HG03469 (cell line): ENCODE data around the gene CDH6.
A peak's percentile ranks its signal among the peaks of the same experiment; 100 is the strongest.

Source experiments
- ATAC-seq: cut with Tn5 transposase; IDR thresholded peaks from one replicate; pipeline ENCODE4 v1.9.1; 2021; ENCODE audit warnings: mild to moderate bottlenecking, moderate library complexity, moderate number of reproducible peaks; ENCODE audit not compliant: unreplicated experiment

Gene CDH6

DNA sequence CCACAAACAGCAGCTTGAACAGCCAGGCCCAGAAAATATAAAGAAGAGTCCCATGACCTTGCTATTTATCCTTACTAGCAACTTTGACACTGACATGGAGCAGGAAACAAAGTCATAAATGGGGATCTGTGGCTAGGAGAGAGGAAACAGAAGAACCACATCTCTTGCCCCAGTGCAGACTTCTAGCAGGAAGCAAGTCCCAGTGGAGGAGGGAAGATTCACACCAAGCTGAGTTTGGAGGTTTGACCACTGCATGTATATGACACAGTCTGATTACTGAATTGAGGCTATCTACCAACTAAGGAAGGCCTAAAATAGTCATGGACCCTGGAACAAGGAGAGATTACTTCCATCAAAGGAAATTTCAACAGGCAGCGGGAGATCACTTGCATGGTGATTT is 51.4 kb downstream of the CDH6 start:
- no peak for ATAC-seq

DNA sequence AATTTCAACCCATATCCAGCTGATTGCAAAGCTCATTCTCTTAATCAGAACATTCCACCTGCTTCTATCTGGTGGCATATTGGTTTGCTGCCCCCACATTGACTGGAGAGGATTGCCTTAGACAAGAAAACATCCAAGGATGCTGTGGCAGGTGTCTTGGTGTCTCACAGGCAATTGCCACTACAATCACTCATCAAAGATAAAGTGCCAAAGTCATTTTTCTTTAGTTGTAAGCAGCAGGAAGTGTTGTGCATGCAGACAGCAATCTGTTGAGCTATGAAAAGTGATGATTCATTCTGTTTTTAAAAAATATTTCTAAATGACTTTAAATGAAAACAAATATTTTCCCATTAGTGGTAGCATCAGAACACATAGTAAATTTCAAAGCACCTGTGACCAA is 53.9 kb downstream of the CDH6 start:
- ATAC-seq: no peak

DNA sequence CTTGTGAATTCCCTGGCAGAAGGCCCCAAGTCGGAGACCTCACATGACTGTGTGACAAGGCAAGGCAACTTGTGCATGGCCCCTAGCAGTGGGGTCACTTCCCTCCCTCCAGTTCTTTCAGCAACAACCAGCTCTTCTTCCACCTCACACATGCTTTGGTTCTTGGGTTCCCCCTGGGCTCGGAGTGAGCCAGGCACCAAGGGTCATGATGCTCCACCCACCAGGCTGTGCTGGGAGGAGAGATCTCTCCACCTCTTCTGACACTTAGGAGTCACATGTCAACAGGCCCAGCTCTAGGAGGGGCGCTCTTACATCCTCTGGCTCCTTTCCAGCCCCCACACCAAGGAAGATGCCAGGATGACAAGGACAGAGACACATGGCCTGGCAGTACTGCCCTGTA is 56.7 kb downstream of the CDH6 start:
- ATAC-seq: no peak

- no peak for ATAC-seq
Observed at GRCh38 chr5:31251032-31251431, 57.5 kb downstream of the CDH6 start.

DNA sequence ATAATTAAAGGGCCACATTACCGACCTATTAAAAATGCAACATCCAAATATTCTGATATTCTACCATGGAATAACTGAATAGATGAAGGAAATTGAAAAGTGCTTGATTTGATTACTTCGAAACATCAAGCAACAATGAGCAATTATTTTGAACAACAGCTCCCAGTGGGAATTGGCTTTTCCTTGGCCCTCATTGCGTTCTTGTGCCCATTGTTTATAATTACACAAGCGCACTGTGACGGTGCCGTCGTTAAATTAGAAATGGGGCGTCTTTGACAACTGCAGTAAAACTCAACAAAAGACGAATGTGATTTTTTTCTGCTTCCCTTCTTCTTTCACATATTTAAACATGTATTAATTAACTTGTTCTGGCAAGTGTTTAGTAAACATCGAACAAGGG is 61.6 kb downstream of the CDH6 start:
- no peak for ATAC-seq

- ATAC-seq: no peak
Observed at GRCh38 chr5:31268256-31268655, 74.8 kb downstream of the CDH6 start.

GRCh38 chr5:31268686-31269085 is 75.2 kb downstream of the CDH6 start:
- ATAC-seq: no peak

DNA sequence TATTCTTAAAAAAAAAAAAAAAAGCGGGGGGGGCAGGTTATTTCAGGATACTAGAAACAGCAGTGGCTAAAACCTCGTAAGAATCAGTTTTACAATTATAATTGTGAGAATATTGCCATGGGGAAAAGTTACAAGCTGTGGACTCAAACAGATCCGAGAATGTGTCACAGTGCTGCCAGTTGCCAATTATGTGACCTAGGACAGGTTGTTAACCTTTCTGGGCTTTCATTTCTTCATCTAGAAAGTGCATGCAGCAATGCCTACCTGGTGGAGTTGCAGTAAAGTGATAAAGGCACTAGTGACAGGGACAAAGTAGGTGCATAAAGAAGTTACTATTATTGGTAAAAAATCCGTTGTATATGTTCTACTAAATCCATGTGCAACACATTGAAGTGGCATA is 75.8 kb downstream of the CDH6 start:
- ATAC-seq: no peak

DNA sequence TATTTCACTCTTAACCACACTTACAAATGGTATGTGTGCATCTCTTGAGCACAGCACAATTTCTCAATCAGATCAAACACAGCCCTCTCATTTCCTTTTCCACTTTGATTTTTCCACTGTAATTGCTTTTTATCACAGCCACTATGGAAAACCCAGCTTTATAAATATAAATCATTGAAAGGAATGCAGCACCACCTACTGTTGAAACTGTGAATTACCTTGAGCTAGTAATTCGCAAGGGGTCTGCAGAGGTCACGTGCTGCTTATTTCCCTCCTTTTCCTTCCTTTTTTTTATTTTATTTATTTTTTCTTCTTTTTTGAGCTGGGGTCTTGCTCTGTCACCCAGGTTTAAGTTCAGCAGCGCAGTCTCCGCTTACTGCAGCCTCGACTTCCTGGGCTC is 76.9 kb downstream of the CDH6 start:
- ATAC-seq: no peak

DNA sequence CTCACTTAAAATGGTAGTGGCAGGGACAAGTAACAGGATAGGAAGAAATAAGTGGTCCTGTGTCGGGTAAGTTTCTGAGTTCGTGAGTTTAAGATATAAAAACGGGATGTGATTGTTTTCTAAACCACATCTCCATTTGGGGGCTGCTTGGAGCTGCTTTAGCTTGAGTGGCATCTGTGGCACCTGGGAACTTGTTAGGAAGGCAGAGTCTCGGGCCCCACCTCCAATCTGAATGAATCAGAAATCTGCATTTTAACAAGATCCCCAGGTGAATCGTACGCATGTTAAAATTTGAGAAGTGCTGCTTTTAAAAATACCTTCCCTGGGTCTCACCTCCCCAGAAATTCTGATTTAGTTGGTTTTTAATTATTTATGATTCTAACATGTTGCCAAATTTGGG is 78.1 kb downstream of the CDH6 start:
- ATAC-seq: no peak

DNA sequence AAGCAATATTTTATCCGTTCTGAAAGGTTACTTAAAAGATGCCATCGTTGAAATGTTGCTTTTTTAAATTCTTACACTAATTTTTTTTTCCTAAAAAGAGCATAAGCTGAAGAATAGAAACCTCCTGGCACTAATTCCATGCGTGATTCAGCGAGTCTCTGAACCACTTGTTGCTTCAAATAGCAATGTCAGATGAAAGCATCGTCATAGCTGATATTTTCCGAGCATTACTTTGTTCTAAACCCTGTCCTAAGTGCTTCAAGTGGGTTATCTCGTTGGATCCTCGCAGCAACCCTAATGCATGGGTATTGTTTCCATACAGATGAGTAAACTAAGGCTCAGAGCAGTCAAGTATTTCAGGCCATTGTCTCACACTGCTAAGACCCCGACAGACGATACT is 79.7 kb downstream of the CDH6 start:
- no peak for ATAC-seq

DNA sequence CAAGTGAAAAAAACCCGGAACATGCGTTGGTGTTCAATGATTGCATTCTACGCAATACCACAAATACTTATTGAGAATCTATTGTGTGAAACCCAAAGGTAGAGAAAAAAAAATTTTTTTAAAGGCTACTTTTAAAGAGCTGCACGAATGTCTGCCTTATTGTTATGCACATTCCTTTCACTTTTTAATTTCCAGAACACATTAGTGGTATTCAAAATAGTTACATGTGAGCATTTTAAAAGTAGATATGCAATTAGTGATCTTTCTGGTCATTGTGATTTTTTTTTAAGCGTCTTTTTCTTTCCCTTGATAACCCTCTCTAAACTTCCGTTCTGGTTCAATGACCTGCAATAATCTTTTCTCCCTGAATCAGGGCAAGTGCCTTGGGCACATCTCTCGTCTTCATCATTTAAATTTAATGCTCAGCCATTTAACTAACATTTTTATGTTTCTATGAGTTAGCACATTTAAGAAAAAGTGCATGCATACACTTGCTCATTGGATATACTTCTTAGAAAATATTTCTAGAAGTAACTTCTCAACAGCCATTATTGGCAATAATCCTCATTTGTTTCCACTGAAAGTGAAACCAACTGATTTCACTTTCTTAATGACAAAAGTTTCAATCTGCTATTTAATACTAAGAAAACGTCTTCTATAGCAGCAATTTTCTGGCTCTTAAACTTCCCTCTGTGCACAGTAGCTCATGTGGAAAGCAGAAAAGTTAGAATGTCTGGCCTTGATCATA is 80.3 kb downstream of the CDH6 start:
- ATAC-seq: peak; percentile 72

DNA sequence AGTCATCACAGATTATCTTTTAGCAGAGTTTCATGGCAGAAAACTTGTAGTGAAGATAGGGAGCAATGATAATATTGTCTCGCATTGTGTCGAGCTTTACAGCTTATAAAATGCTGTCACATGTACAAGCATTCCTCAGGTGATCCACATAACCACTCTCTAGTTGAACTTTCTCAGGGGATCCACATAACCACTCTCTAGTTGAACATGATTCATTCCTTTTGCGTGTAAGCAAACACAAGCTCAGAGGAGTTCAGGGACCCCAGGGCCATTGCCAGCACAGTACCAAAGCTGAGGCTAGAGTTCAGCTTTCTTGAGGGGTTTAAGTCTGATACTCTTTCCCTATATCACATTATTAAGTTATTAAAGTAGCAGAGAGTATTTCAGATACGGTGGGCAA is 86.7 kb downstream of the CDH6 start:
- no peak for ATAC-seq

DNA sequence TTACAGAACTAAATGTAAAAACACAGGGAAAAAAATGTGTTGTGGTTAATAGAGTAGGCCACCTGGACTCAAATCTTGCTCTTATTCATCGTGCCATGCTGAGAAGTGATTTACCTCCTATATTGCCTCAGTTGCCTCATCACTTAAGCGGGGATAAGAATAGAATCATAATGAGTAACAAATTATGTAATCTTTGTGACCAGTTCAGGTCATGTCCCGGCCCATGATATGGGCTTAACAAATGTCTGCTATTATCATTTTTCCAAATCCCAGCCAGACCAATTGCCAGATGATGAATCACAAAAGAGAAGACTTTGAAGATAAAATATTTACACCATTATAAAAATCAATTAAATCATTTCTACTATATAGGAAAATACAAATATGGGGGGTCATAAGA is 89.8 kb downstream of the CDH6 start:
- ATAC-seq: no peak

DNA sequence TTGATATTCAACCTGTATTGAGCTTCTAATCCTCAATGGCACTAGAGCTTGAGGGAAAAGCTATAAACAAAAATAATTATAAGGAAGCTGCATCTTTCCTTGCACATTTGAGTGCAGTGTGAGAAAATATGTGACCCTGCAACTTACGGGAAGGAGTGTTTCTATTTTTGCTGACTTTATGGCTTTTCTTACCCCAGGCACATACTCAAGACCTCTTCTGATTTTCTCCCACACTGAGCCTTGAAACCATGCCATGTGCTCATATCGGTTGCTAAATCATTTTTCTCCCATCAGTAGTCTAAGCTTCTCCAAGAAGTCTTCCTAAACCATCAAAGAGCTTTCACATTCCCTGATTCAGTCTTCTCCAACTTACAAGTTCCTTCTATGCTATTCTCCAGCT is 91.5 kb downstream of the CDH6 start:
- no peak for ATAC-seq

- no peak for ATAC-seq
Observed at GRCh38 chr5:31287985-31288384, 94.5 kb downstream of the CDH6 start.

DNA sequence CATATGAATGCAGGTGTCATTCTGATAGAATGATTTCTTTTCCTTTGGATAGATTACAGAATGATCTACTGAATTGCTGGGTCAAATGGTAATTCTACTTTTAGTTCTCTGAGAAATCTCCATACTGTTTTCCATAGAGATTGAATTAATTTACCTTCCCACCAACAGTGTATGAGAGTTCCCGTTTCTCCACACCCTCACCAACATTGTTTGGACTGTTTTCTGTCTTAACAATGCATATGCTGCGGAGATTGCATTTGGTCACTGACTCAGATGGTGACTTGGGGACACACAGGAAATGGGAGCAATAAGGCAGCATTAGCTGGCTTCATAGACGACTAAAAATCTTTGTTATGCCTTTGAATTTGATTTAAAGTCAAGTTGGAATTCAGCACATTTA is 95.9 kb downstream of the CDH6 start:
- no peak for ATAC-seq

DNA sequence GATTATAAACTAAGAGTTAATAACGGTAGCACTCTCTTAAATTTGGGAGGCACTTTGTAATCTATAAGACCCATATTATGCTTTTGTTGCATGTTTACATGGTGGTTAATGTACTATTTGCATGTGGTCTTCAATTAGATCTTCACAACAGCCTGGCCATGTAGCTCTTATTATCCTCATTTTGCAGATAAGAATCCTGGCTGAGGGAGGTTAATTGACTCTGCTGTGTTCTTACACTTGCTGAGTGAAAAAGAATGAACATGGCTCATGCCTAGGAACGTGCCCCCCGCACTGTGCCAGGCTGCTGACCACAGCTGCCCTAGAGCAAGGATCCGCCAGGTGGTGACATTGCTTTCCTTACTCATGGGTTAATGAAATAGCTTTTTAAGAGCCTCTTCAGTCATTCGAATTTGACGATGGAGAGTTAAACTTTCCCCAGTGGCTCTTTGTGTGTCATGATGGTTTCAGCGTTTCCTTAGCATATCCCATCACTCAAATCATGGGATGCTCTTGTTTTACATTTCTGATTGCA is 97.9 kb downstream of the CDH6 start:
- ATAC-seq: no peak

DNA sequence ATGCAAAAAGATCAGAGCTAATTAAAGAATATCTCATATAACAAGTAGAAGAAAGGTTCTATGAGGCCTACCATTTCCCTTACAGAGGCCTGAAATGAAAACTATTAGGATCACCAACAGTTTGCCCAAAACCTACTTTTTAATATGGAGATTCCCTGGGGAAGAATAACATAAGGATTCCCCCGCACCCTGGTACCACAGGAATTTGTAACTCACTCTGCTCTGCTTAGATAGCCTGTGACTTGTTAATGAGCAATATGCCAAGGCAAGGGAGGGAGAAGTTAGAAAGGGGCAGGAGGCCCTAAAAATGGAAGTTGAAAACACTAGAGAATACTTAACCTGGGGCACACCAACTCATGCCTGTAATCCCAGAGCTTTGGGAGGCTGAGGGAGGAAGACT is 107.0 kb downstream of the CDH6 start:
- no peak for ATAC-seq

DNA sequence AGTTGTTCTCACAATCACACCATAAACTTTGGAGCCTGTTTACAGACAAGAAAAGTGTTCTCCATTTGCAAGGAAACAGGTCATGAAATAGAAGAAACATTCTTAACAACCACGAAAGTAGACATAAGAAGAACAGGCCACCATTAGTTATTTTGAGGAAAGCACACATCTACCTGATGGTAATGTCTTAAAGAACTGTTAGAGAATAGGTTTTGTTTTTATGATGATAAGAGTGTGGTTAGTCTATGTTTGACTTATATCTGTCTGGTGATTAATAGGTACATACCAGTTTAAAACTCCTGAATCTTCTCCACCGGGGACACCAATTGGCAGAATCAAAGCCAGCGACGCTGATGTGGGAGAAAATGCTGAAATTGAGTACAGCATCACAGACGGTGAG is 108.3 kb downstream of the CDH6 start:
- ATAC-seq: no peak

- no peak for ATAC-seq
Observed at GRCh38 chr5:31303688-31304087, 110.2 kb downstream of the CDH6 start.

DNA sequence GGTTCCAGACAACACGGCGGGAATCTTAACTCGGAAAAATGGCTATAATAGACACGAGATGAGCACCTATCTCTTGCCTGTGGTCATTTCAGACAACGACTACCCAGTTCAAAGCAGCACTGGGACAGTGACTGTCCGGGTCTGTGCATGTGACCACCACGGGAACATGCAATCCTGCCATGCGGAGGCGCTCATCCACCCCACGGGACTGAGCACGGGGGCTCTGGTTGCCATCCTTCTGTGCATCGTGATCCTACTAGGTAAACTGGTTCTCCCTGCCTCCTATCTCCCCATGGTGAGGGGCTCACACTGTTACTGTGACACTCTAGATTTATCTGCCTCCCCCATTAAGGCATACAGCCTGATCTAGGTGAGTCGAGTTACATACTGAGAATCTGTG is 124.2 kb downstream of the CDH6 start:
- no peak for ATAC-seq

GRCh38 chr5:31319335-31319734 is 125.8 kb downstream of the CDH6 start:
- ATAC-seq: no peak
